CD14-positive monocyte (primary cell): ENCODE data around the gene CDHR5. TPM values are rescaled to one million over a fixed set of nuclear protein-coding genes. Genes with fewer than 3 reads are reported as not detected.
"Not testable (repeated sequence)": the region's sequence is repeated elsewhere in the genome, so short reads cannot be mapped to it uniquely, and the experiment has no call there.

Source experiments
- DNase-seq, 3 donors: peaks; one replicate each; pipeline ENCODE4 v3.0.0-alpha.2; 2011 to 2022
- H2AFZ ChIP-seq: 2 replicates; pipeline ENCODE4 v1.6.0; 2012; ENCODE audit warnings: mild to moderate bottlenecking, low read depth, low read length, inconsistent platforms; ENCODE audit not compliant: insufficient read depth, poor library complexity, severe bottlenecking
- H3K27ac ChIP-seq, 2 donors: 1 replicate in 1 of 2; 2 replicates in 1 of 2; pipeline ENCODE4 v1.5.1; 2012 to 2013; ENCODE audit warnings: low read length in 2 of 2, control low read depth in 1 of 2, inconsistent platforms in 1 of 2, low read depth in 1 of 2, mild to moderate bottlenecking in 1 of 2
- H3K27me3 ChIP-seq, 2 donors: one replicate each; pipeline versions ENCODE4 v1.6.0 to v1.6.1; 2011 to 2013; ENCODE audit warnings: low read length in 2 of 2; ENCODE audit not compliant: control insufficient read depth in 2 of 2, insufficient read depth in 2 of 2
- H3K36me3 ChIP-seq, 2 donors: replicated peaks in 1 of 2; 1 replicate in 1 of 2; 2 replicates in 1 of 2; pipeline versions ENCODE4 v1.5.1 to v1.6.1; 2012 to 2013; ENCODE audit warnings: low read length in 2 of 2, control low read depth in 1 of 2, inconsistent platforms in 1 of 2, mild to moderate bottlenecking in 1 of 2; ENCODE audit not compliant: insufficient read depth in 2 of 2, control insufficient read depth in 1 of 2
- H3K4me1 ChIP-seq, 2 donors: 1 replicate in 1 of 2; 2 replicates in 1 of 2; pipeline versions ENCODE4 v1.5.1 to v1.6.1; 2012 to 2013; ENCODE audit warnings: low read length in 2 of 2, control low read depth in 1 of 2, inconsistent platforms in 1 of 2, mild to moderate bottlenecking in 1 of 2, moderate library complexity in 1 of 2; ENCODE audit not compliant: insufficient read depth in 2 of 2, control insufficient read depth in 1 of 2
- H3K4me2 ChIP-seq: replicated peaks from 2 replicates; pipeline ENCODE3; 2012; ENCODE audit warnings: low read length, moderate library complexity, mild to moderate bottlenecking; ENCODE audit not compliant: poor library complexity, severe bottlenecking; ENCODE audit errors: extremely low read depth
- H3K4me3 ChIP-seq, 3 experiments: fragments of 200-600 bp in 1 of 3; sonication (generic) in 1 of 3; replicated peaks in 1 of 3; 1 replicate in 2 of 3; 2 replicates in 1 of 3; pipeline ENCODE4 v1.5.1; 2011 to 2013; ENCODE audit warnings: low read length in 3 of 3, mild to moderate bottlenecking in 3 of 3, control low read depth in 2 of 3, low read depth in 2 of 3, inconsistent platforms in 1 of 3, moderate library complexity in 1 of 3
- H3K79me2 ChIP-seq: 2 replicates; pipeline ENCODE4 v1.6.0; 2012; ENCODE audit warnings: mild to moderate bottlenecking, control low read depth, inconsistent platforms, low read length, moderate library complexity; ENCODE audit not compliant: insufficient read depth
- H3K9ac ChIP-seq: 2 replicates; pipeline ENCODE4 v1.6.0; 2017; ENCODE audit warnings: low read length, mild to moderate bottlenecking; ENCODE audit not compliant: insufficient read depth, poor library complexity, severe bottlenecking
- H3K9me3 ChIP-seq, 2 donors: replicated peaks in 1 of 2; 1 replicate in 1 of 2; 2 replicates in 1 of 2; pipeline versions ENCODE4 v1.5.1 to v1.6.1; 2012 to 2013; ENCODE audit warnings: low read length in 2 of 2, control low read depth in 1 of 2; ENCODE audit not compliant: control insufficient read depth in 1 of 2, insufficient read depth in 1 of 2
- H4K20me1 ChIP-seq: 2 replicates; pipeline ENCODE4 v1.6.0; 2012; ENCODE audit warnings: mild to moderate bottlenecking, low read length, control low read depth, moderate library complexity; ENCODE audit not compliant: insufficient read depth
- H3K27ac Mint-ChIP-seq, 7 donors: one replicate each; pipeline ENCODE4 v1.8.0; 2020; ENCODE audit warnings: mild to moderate bottlenecking in 7 of 7, mixed read lengths in 7 of 7, moderate library complexity in 6 of 7, inconsistent platforms in 2 of 7
- H3K27me3 Mint-ChIP-seq, 3 donors: one replicate each; pipeline ENCODE4 v1.8.0; 2021 to 2022; ENCODE audit warnings: low read depth in 3 of 3, mild to moderate bottlenecking in 3 of 3, mixed read lengths in 3 of 3, moderate library complexity in 3 of 3, inconsistent platforms in 1 of 3
- H3K36me3 Mint-ChIP-seq, 2 donors: one replicate each; pipeline ENCODE4 v1.8.0; 2020; ENCODE audit warnings: mixed read lengths in 2 of 2, inconsistent platforms in 1 of 2, mild to moderate bottlenecking in 1 of 2
- H3K4me1 Mint-ChIP-seq: one replicate; pipeline ENCODE4 v1.8.0; 2020; ENCODE audit warnings: mild to moderate bottlenecking, mixed read lengths
- H3K4me3 Mint-ChIP-seq, 2 donors: one replicate each; pipeline ENCODE4 v1.8.0; 2020; ENCODE audit warnings: mild to moderate bottlenecking in 2 of 2, mixed read lengths in 2 of 2, moderate library complexity in 1 of 2
- H3K9me3 Mint-ChIP-seq, 7 donors: one replicate each; pipeline ENCODE4 v1.8.0; 2020 to 2022; ENCODE audit warnings: mixed read lengths in 7 of 7, mild to moderate bottlenecking in 6 of 7, moderate library complexity in 6 of 7, inconsistent platforms in 2 of 7
- CTCF ChIP-seq: fragments of 200-600 bp; IDR thresholded peaks from one replicate; pipeline ENCODE4 v1.8.0; 2022; ENCODE audit warnings: antibody characterized with exemption, mild to moderate bottlenecking
- WGBS: methylation state at CpG from one replicate; pipeline ENCODE4 v1.1.5; 2013; ENCODE audit warnings: missing lambda C conversion rate; ENCODE audit not compliant: insufficient coverage; 5-methylcytosine and 5-hydroxymethylcytosine counted together
- intact Hi-C, 2 donors: fragments of 100-400 bp; cut with micrococcal nuclease; formaldehyde crosslinking; loops; one replicate each; pipeline versions ENCODE4 v1.15.0 to v1.15.1; 2023
- polyA plus RNA-seq, 3 donors: library from polyadenylated mRNA; depleted of rRNA in 1 of 3; unstranded in 2 of 3; stranded (reverse) in 1 of 3; fragments of 300-500 nt in 2 of 3; fragments of >200 nt in 1 of 3; fragmentation: Illumina TruSeq in 2 of 3; gene quantifications; 1 replicate in 2 of 3; 2 replicates in 1 of 3; pipeline ENCODE4 v1.2.3, GENCODE V29; 2012 to 2021

Gene CDHR5
- polyA plus RNA-seq, 3 donors, result 0.18 to 0.43 (median 0.18) TPM

DNA sequence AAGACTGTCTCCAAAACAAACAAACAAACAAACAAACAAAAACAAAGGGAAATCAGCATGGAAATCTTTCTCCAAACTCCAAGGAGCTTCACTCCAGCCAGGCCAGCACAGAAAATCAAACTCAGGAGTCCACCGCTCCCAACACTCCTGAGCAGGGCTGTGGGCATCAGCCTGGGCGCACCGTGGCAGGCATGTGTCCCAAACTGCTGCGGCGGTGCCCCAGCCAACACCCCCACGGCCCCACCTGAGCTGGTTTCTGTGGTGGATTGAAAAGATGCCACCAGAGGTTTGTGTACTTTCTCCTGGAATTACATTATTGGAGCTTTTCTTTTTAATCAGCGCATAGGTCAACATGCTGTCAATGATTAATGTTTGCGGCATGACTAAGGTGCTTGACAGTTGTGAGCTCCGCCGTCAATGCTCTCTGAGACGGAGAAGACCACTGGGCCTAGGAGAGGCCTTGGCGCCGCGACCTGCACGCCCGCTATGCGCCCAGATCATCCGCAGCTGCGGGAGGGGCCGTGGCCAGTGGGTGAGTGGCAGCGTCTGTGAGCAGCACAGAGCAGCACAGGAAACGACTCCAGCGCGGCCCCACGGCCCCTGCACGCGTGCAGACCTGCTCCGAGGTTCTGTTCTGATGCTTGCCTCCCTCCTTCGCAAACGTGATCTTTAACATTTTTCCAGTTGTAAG lies 30.4 kb upstream of the CDHR5 start:
- DNase-seq, result no peak
- Histone ChIP-seq H3K9me3 (peaks cover 0 to 6% of the 10 kb centered on the region in 2 donors), H3K4me2 (no peak overlapping the region), H3K36me3 (peaks cover 44 to 58% of the 10 kb centered on the region in 2 donors), H3K27me3 (no peaks in the 10 kb centered on the region), H2AFZ (no peak overlapping the region), H3K9ac (no peak overlapping the region), H3K4me3 (no peak overlapping the region), H3K79me2 (no peaks in the 10 kb centered on the region), H3K4me1 (no peaks in the 10 kb centered on the region), H4K20me1 (no peaks in the 10 kb centered on the region), H3K27ac (no peak overlapping the region)
- TF ChIP-seq CTCF, result no peak
- 94% methylated on average over 24 of the region's 30 CpGs for WGBS
- H3K27me3 Mint-ChIP-seq, result peaks cover 0 to 4% (median 2%) of the 10 kb centered on the region in 3 donors
- no peaks in the 10 kb centered on the region for H3K4me1 Mint-ChIP-seq
- no peak overlapping the region for H3K4me3 Mint-ChIP-seq
- no peak overlapping the region for H3K27ac Mint-ChIP-seq
- peaks cover 0 to 12% (median 4%) of the 10 kb centered on the region in 7 donors for H3K9me3 Mint-ChIP-seq
- intact Hi-C loops, result no loop called here
- peaks cover 38 to 81% of the 10 kb centered on the region in 2 donors for H3K36me3 Mint-ChIP-seq

DNA sequence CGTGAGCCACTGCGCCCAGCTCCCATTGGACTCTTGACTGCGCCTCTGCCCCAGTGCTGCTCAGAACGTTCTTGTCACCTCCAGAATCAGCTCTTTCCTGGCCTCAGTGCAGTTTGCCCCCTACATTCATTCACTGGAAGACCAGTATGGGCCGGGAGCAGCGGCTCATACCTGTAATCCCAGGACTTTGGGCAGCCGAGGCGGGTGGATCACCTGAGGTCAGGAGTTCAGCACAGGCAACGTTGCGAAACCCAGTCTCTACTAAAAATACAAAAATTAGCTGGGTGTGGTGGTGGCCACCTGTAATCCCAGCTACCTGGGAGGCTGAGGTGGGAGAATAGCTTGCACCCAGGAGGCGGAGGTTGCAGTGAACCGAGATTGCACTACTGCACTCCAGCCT lies 29.7 kb upstream of the CDHR5 start:
- H3K27me3 ChIP-seq, H3K9me3 ChIP-seq, H3K4me3 Mint-ChIP-seq, intact Hi-C loops, H3K4me1 ChIP-seq, H3K27me3 Mint-ChIP-seq, H3K79me2 ChIP-seq, H3K27ac Mint-ChIP-seq, H2AFZ ChIP-seq, H3K27ac ChIP-seq, H4K20me1 ChIP-seq, H3K4me2 ChIP-seq, H3K4me3 ChIP-seq, DNase-seq, H3K4me1 Mint-ChIP-seq, H3K9ac ChIP-seq: not testable (repeated sequence)
- peaks cover 36 to 79% of the 10 kb centered on the region in 2 donors for H3K36me3 Mint-ChIP-seq
- peaks cover 36 to 57% of the 10 kb centered on the region in 2 donors for H3K36me3 ChIP-seq
- 92% methylated on average over 4 of the region's 12 CpGs for WGBS
- H3K9me3 Mint-ChIP-seq, result peaks cover 0 to 12% (median 4%) of the 10 kb centered on the region in 7 donors
